Keratinocyte (primary cell): Measurements from ENCODE around the gene TCN2. TPM values are rescaled to one million over a fixed set of nuclear protein-coding genes. Genes with fewer than 3 reads are reported as not detected.

ENCODE experiments used
- DNase-seq: peaks from one replicate; pipeline ENCODE4 v3.0.0-alpha.2; 2011; ENCODE audit warnings: low read depth, missing footprints, low spot score
- FAIRE-seq: peaks from 2 replicates; lab custom pipeline; 2011; peaks lifted over from hg19 to GRCh38; lab: Jason Lieb, UNC
- H2AFZ ChIP-seq: 2 replicates; pipeline ENCODE4 v1.6.0; 2012; ENCODE audit warnings: low read length, control low read depth, inconsistent platforms; ENCODE audit not compliant: control insufficient read depth
- H3K27ac ChIP-seq: 2 replicates; pipeline ENCODE4 v1.5.1; 2011; ENCODE audit warnings: low read length; ENCODE audit not compliant: control insufficient read depth, insufficient read depth
- H3K27me3 ChIP-seq: 3 replicates; pipeline ENCODE4 v1.6.0; 2011; ENCODE audit warnings: low read length; ENCODE audit not compliant: control insufficient read depth, insufficient read depth; ENCODE audit errors: extremely low read depth
- H3K36me3 ChIP-seq, 2 experiments: 2 replicates in 1 of 2; 3 replicates in 1 of 2; pipeline ENCODE4 v1.5.1; 2011; ENCODE audit warnings: low read length in 2 of 2, mild to moderate bottlenecking in 1 of 2; ENCODE audit not compliant: control insufficient read depth in 2 of 2, insufficient read depth in 2 of 2; ENCODE audit errors: extremely low read depth in 1 of 2
- H3K4me1 ChIP-seq: 3 replicates; pipeline ENCODE4 v1.5.1; 2011; ENCODE audit warnings: low read length; ENCODE audit not compliant: control insufficient read depth, insufficient read depth; ENCODE audit errors: extremely low read depth
- H3K4me2 ChIP-seq: 3 replicates; pipeline ENCODE4 v1.6.0; 2011; ENCODE audit warnings: low read depth, low read length; ENCODE audit not compliant: control insufficient read depth, insufficient read depth; ENCODE audit errors: extremely low read depth
- H3K4me3 ChIP-seq, 3 experiments: fragments of 200-600 bp in 1 of 3; sonication (generic) in 1 of 3; 2 replicates in 2 of 3; 3 replicates in 1 of 3; pipeline ENCODE4 v1.5.1; 2011 to 2016; ENCODE audit warnings: low read length in 3 of 3, mild to moderate bottlenecking in 3 of 3, control low read depth in 2 of 3, inconsistent platforms in 1 of 3, low read depth in 1 of 3, mixed read lengths in 1 of 3, mixed run types in 1 of 3, moderate library complexity in 1 of 3; ENCODE audit not compliant: control insufficient read depth in 2 of 3, insufficient read depth in 2 of 3; ENCODE audit errors: extremely low read depth in 1 of 3
- H3K79me2 ChIP-seq: 2 replicates; pipeline ENCODE4 v1.6.0; 2012; ENCODE audit warnings: low read length; ENCODE audit not compliant: control insufficient read depth, insufficient read depth
- H3K9ac ChIP-seq: 3 replicates; pipeline ENCODE4 v1.6.0; 2011; ENCODE audit warnings: low read length; ENCODE audit not compliant: control insufficient read depth, insufficient read depth; ENCODE audit errors: extremely low read depth
- H3K9me1 ChIP-seq: 3 replicates; pipeline ENCODE4 v1.6.0; 2011; ENCODE audit warnings: low read length; ENCODE audit not compliant: control insufficient read depth, insufficient read depth; ENCODE audit errors: extremely low read depth
- H3K9me3 ChIP-seq: 2 replicates; pipeline ENCODE4 v1.5.1; 2012; ENCODE audit warnings: low read depth, low read length; ENCODE audit not compliant: control insufficient read depth
- H4K20me1 ChIP-seq: 3 replicates; pipeline ENCODE4 v1.6.0; 2011; ENCODE audit warnings: low read length; ENCODE audit not compliant: control insufficient read depth, insufficient read depth; ENCODE audit errors: extremely low read depth
- CTCF ChIP-seq, 3 experiments: IDR thresholded peaks in 1 of 3; conservative IDR thresholded peaks in 1 of 3; optimal IDR thresholded peaks in 1 of 3; 2 replicates in 2 of 3; 3 replicates in 1 of 3; pipeline versions ENCODE3 to v1.5.1; 2011; ENCODE audit warnings: low read length in 3 of 3, mild to moderate bottlenecking in 3 of 3, moderate library complexity in 2 of 3, control low read depth in 1 of 3, inconsistent platforms in 1 of 3; ENCODE audit not compliant: insufficient read depth in 2 of 3; ENCODE audit errors: extremely low read depth in 1 of 3
- EZH2 ChIP-seq: IDR thresholded peaks from one replicate; pipeline ENCODE4 v1.6.1; 2012; ENCODE audit warnings: inconsistent platforms, mild to moderate bottlenecking, low read length, moderate library complexity
- dilution Hi-C: fragments of 300-500 bp; cut with MboI; formaldehyde crosslinking; loops from one replicate; pipeline ENCODE4 v1.7.0; 2020; ENCODE audit warnings: low sequenced_read_pairs; ENCODE audit not compliant: extremely low pct_ligation_motif_present
- polyA plus RNA-seq, 5 experiments: library from polyadenylated mRNA; depleted of rRNA in 3 of 5; stranded (reverse) in 3 of 5; stranded (forward) in 1 of 5; unstranded in 1 of 5; fragments of >200 nt; gene quantifications; 1 replicate in 1 of 5; 2 replicates in 3 of 5; 3 replicates in 1 of 5; pipeline versions ENCODE4 v1.2.1 to v1.2.3, GENCODE V29; 2011 to 2012; ENCODE audit warnings: missing spikeins in 2 of 5, low read depth in 1 of 5, low replicate concordance in 1 of 5

TCN2 gene
- polyA plus RNA-seq, 1 donor (not counting 4 experiments of a cell fraction or from before 2014, with no cell fraction given) = 0.88 TPM

- FAIRE-seq (no peak), DNase-seq (no peak)
- no peaks in the 10 kb centered on the region for H3K4me1 ChIP-seq
- peaks cover under 1% of the 10 kb centered on the region for H4K20me1 ChIP-seq
- H3K27me3 ChIP-seq = no peaks in the 10 kb centered on the region
- no peak overlapping the region for H3K4me2 ChIP-seq
- H3K36me3 ChIP-seq = peaks cover 67 to 68% of the 10 kb centered on the region in 2 experiments
- TF ChIP-seq CTCF (optimal IDR thresholded peaks at IDR 0.05 in 1 of 3, IDR thresholded peaks at IDR 0.05 in 1 of 3, conservative IDR thresholded peaks at IDR 0.05 in 1 of 3; ENCODE audit: extremely low read depth in 1 of 3, insufficient read depth in 2 of 3, low read length in 3 of 3) = no peak
- TF ChIP-seq EZH2 = no peak
- H3K9me1 ChIP-seq = no peaks in the 10 kb centered on the region
- no peaks in the 10 kb centered on the region for H3K9me3 ChIP-seq
- no peak overlapping the region for H3K4me3 ChIP-seq
- H2AFZ ChIP-seq = no peak overlapping the region
- dilution Hi-C loops = no loop called here
- H3K27ac ChIP-seq = no peak overlapping the region
- no peak overlapping the region for H3K9ac ChIP-seq
- no peaks in the 10 kb centered on the region for H3K79me2 ChIP-seq
Measured at GRCh38 chr22:30582051-30582450, 24.9 kb upstream of the TCN2 start.

GRCh38 chr22:30582788-30583545, 24.0 kb upstream of the TCN2 start:
- dilution Hi-C loops = no loop called here
- no peak for FAIRE-seq

More at GRCh38 chr22:30582788-30583545, 24.0 kb upstream of the TCN2 start:
- DNase-seq = no peak
- no peak overlapping the region for H2AFZ ChIP-seq
- H3K27ac ChIP-seq = no peak overlapping the region
- no peaks in the 10 kb centered on the region for H3K4me1 ChIP-seq
- H3K4me3 ChIP-seq = no peak overlapping the region
- H4K20me1 ChIP-seq = no peaks in the 10 kb centered on the region
- no peaks in the 10 kb centered on the region for H3K9me3 ChIP-seq
- no peak overlapping the region for H3K4me2 ChIP-seq
- TF ChIP-seq CTCF (optimal IDR thresholded peaks at IDR 0.05 in 1 of 3, IDR thresholded peaks at IDR 0.05 in 1 of 3, conservative IDR thresholded peaks at IDR 0.05 in 1 of 3; ENCODE audit: extremely low read depth in 1 of 3, insufficient read depth in 2 of 3, low read length in 3 of 3) = no peak
- no peak for TF ChIP-seq EZH2
- H3K79me2 ChIP-seq = peaks cover 3% of the 10 kb centered on the region
- no peaks in the 10 kb centered on the region for H3K27me3 ChIP-seq
- H3K9me1 ChIP-seq = no peaks in the 10 kb centered on the region
- peaks cover 70 to 75% of the 10 kb centered on the region in 2 experiments for H3K36me3 ChIP-seq
- no peak overlapping the region for H3K9ac ChIP-seq
